Naive B cell (primary cell): ENCODE results near the gene TMPRSS13. TPM values are rescaled to one million over a fixed set of nuclear protein-coding genes. Genes with fewer than 3 reads are reported as not detected.
"Not testable (repeated sequence)": the region's sequence is repeated elsewhere in the genome, so short reads cannot be mapped to it uniquely, and the experiment has no call there.

Experiments
- ATAC-seq, 2 donors: fragments of 150-1000 bp; cut with Tn5 transposase; 2 replicates each; pipeline ENCODE4 v1.10.0; 2021; ENCODE audit warnings: low read depth in 2 of 2, mild to moderate bottlenecking in 2 of 2, moderate library complexity in 2 of 2
- DNase-seq: peaks from one replicate; pipeline ENCODE4 v3.0.0; 2022
- H3K27ac Mint-ChIP-seq, 6 donors: one replicate each; pipeline ENCODE4 v1.8.0; 2020 to 2022; ENCODE audit warnings: mild to moderate bottlenecking in 6 of 6, mixed read lengths in 6 of 6, moderate library complexity in 5 of 6, inconsistent platforms in 2 of 6
- H3K27me3 Mint-ChIP-seq, 3 donors: one replicate each; pipeline ENCODE4 v1.8.0; 2021 to 2022; ENCODE audit warnings: mixed read lengths in 3 of 3, mild to moderate bottlenecking in 1 of 3
- H3K36me3 Mint-ChIP-seq, 2 donors: one replicate each; pipeline ENCODE4 v1.8.0; 2020 to 2022; ENCODE audit warnings: mixed read lengths in 2 of 2, inconsistent platforms in 1 of 2, mild to moderate bottlenecking in 1 of 2
- H3K4me1 Mint-ChIP-seq, 3 donors: one replicate each; pipeline ENCODE4 v1.8.0; 2020 to 2022; ENCODE audit warnings: mixed read lengths in 3 of 3, inconsistent platforms in 1 of 3, mild to moderate bottlenecking in 1 of 3, moderate library complexity in 1 of 3
- H3K4me3 Mint-ChIP-seq, 8 donors: one replicate each; pipeline ENCODE4 v1.8.0; 2020 to 2022; ENCODE audit warnings: mild to moderate bottlenecking in 8 of 8, mixed read lengths in 8 of 8, moderate library complexity in 8 of 8, inconsistent platforms in 2 of 8
- H3K9me3 Mint-ChIP-seq, 7 donors: one replicate each; pipeline ENCODE4 v1.8.0; 2020 to 2022; ENCODE audit warnings: mixed read lengths in 7 of 7, mild to moderate bottlenecking in 5 of 7, inconsistent platforms in 2 of 7, moderate library complexity in 1 of 7
- polyA plus RNA-seq, 6 donors: library from polyadenylated mRNA; unstranded; fragments of 300-500 nt; fragmentation: Illumina TruSeq; gene quantifications; one replicate each; pipeline ENCODE4 v1.2.3, GENCODE V29; 2021; ENCODE audit warnings: low read depth in 6 of 6

TMPRSS13 gene
- polyA plus RNA-seq, 6 donors from 2014 or later = 0.24 to 0.87 (median 0.84) TPM; not detected in 1

GRCh38 chr11:117966908-117967307, 37.7 kb upstream of the TMPRSS13 start:
- Mint-ChIP-seq H3K27me3 (no peaks in the 10 kb centered on the region), H3K36me3 (peaks cover 0 to 2% of the 10 kb centered on the region in 2 donors), H3K9me3 (no peaks in the 10 kb centered on the region), H3K4me1 (peaks cover 21 to 33% (median 22%) of the 10 kb centered on the region in 3 donors), H3K4me3 (no peak overlapping the region), H3K27ac (peak overlapping the region in 4 of 6 donors; percentile 3 to 51 (median 14))
- DNase-seq = no peak
- no peak for ATAC-seq

- Mint-ChIP-seq H3K36me3 (peaks cover 25 to 38% of the 10 kb centered on the region in 2 donors), H3K4me1 (peaks cover 23 to 25% (median 23%) of the 10 kb centered on the region in 3 donors), H3K4me3 (no peak overlapping the region), H3K27me3 (no peaks in the 10 kb centered on the region), H3K27ac (peak overlapping the region in 1 of 6 donors; percentile 44), H3K9me3 (peaks cover 13 to 24% (median 20%) of the 10 kb centered on the region in 7 donors)
- ATAC-seq = no peak
- DNase-seq = no peak
These were observed 33.6 kb upstream of the TMPRSS13 start for GRCh38 chr11:117962826-117963225.

GRCh38 chr11:117961896-117962295, 32.7 kb upstream of the TMPRSS13 start:
- no peak for ATAC-seq
- H3K36me3 Mint-ChIP-seq = peaks cover 34 to 47% of the 10 kb centered on the region in 2 donors
- peaks cover 20 to 25% (median 23%) of the 10 kb centered on the region in 3 donors for H3K4me1 Mint-ChIP-seq
- H3K9me3 Mint-ChIP-seq = peaks cover 21 to 33% (median 28%) of the 10 kb centered on the region in 7 donors
- H3K27me3 Mint-ChIP-seq = no peaks in the 10 kb centered on the region
- H3K4me3 Mint-ChIP-seq = no peak overlapping the region
- peak overlapping the region in 3 of 6 donors; percentile 44 to 75 (median 48) for H3K27ac Mint-ChIP-seq
- no peak for DNase-seq

GRCh38 chr11:117960406-117960805, 31.2 kb upstream of the TMPRSS13 start:
- H3K27ac Mint-ChIP-seq = peak overlapping the region in 1 of 6 donors; percentile 45

GRCh38 chr11:117959438-117960149, 30.4 kb upstream of the TMPRSS13 start:
- Mint-ChIP-seq H3K4me1 (peaks cover 21 to 25% (median 23%) of the 10 kb centered on the region in 3 donors), H3K4me3 (peak overlapping the region in 1 of 8 donors; percentile 12), H3K27ac (peak overlapping the region in 5 of 6 donors; percentile 10 to 87 (median 47)), H3K27me3 (no peaks in the 10 kb centered on the region), H3K9me3 (peaks cover 22 to 37% (median 28%) of the 10 kb centered on the region in 7 donors), H3K36me3 (peaks cover 37 to 59% of the 10 kb centered on the region in 2 donors)
- no peak for DNase-seq
- peak; percentile 42 to 65 for ATAC-seq

More at GRCh38 chr11:117960406-117960805, 31.2 kb upstream of the TMPRSS13 start:
- ATAC-seq (no peak), DNase-seq (no peak)
- no peaks in the 10 kb centered on the region for H3K27me3 Mint-ChIP-seq
- H3K36me3 Mint-ChIP-seq = peaks cover 37 to 59% of the 10 kb centered on the region in 2 donors
- no peak overlapping the region for H3K4me3 Mint-ChIP-seq
- H3K4me1 Mint-ChIP-seq = peaks cover 21 to 25% (median 23%) of the 10 kb centered on the region in 3 donors
- peaks cover 22 to 37% (median 28%) of the 10 kb centered on the region in 7 donors for H3K9me3 Mint-ChIP-seq

- Mint-ChIP-seq H3K27ac (peak overlapping the region in 2 of 6 donors; percentile 27 to 74), H3K4me3 (peak overlapping the region in 1 of 8 donors; percentile 29), H3K4me1 (peaks cover 19 to 25% (median 23%) of the 10 kb centered on the region in 3 donors), H3K36me3 (peaks cover 37 to 59% of the 10 kb centered on the region in 2 donors), H3K9me3 (peaks cover 22 to 37% (median 28%) of the 10 kb centered on the region in 7 donors), H3K27me3 (no peaks in the 10 kb centered on the region)
- DNase-seq = no peak
- no peak for ATAC-seq
These were observed 29.7 kb upstream of the TMPRSS13 start for GRCh38 chr11:117958949-117959348.

GRCh38 chr11:117953024-117953671, 23.9 kb upstream of the TMPRSS13 start:
- Mint-ChIP-seq H3K4me1 (peaks cover 35 to 52% (median 51%) of the 10 kb centered on the region in 3 donors), H3K36me3 (peaks cover 15 to 24% of the 10 kb centered on the region in 2 donors), H3K27ac (peak overlapping the region in 5 of 6 donors; percentile 18 to 82 (median 78)), H3K9me3 (peaks cover 5 to 21% (median 15%) of the 10 kb centered on the region in 7 donors), H3K4me3 (peak overlapping the region; percentile 0 to 85 (median 62)), H3K27me3 (no peaks in the 10 kb centered on the region)
- no peak for DNase-seq
- peak in 1 of 2 donors; percentile 18 for ATAC-seq

GRCh38 chr11:117950993-117951961, 22.1 kb upstream of the TMPRSS13 start:
- peaks cover 0 to 3% (median 0%) of the 10 kb centered on the region in 7 donors for H3K9me3 Mint-ChIP-seq
- H3K36me3 Mint-ChIP-seq = peaks cover 0 to 6% of the 10 kb centered on the region in 2 donors
- no peaks in the 10 kb centered on the region for H3K27me3 Mint-ChIP-seq
- peaks cover 44 to 62% (median 60%) of the 10 kb centered on the region in 3 donors for H3K4me1 Mint-ChIP-seq
- H3K4me3 Mint-ChIP-seq = peak overlapping the region; percentile 46 to 88 (median 80)
- DNase-seq = peak; percentile 63
- peak overlapping the region; percentile 51 to 92 (median 77) for H3K27ac Mint-ChIP-seq
- peak; percentile 76 to 83 for ATAC-seq

- H3K36me3 Mint-ChIP-seq = no peaks in the 10 kb centered on the region
These were observed 21.1 kb upstream of the TMPRSS13 start for GRCh38 chr11:117950301-117950700.

GRCh38 chr11:117949062-117949461, 19.9 kb upstream of the TMPRSS13 start:
- H3K4me3 Mint-ChIP-seq = peak overlapping the region in 1 of 8 donors; percentile 16
- peak overlapping the region in 3 of 6 donors; percentile 66 to 75 (median 74) for H3K27ac Mint-ChIP-seq
- DNase-seq (no peak), ATAC-seq (no peak)
- no peaks in the 10 kb centered on the region for H3K36me3 Mint-ChIP-seq
- peaks cover 40 to 65% (median 60%) of the 10 kb centered on the region in 3 donors for H3K4me1 Mint-ChIP-seq
- H3K9me3 Mint-ChIP-seq = no peaks in the 10 kb centered on the region
- peaks cover 0 to 8% (median 0%) of the 10 kb centered on the region in 3 donors for H3K27me3 Mint-ChIP-seq

More at GRCh38 chr11:117950301-117950700, 21.1 kb upstream of the TMPRSS13 start:
- peak overlapping the region; percentile 46 to 88 (median 80) for H3K4me3 Mint-ChIP-seq
- H3K4me1 Mint-ChIP-seq = peaks cover 40 to 62% (median 60%) of the 10 kb centered on the region in 3 donors
- H3K27me3 Mint-ChIP-seq = no peaks in the 10 kb centered on the region
- no peaks in the 10 kb centered on the region for H3K9me3 Mint-ChIP-seq
- DNase-seq = peak; percentile 43
- peak; percentile 52 for ATAC-seq
- H3K27ac Mint-ChIP-seq = peak overlapping the region; percentile 6 to 92 (median 77)

- not testable (repeated sequence) for ATAC-seq, H3K27me3 Mint-ChIP-seq, H3K36me3 Mint-ChIP-seq, DNase-seq, H3K9me3 Mint-ChIP-seq
- peaks cover 40 to 61% (median 56%) of the 10 kb centered on the region in 3 donors for H3K4me1 Mint-ChIP-seq
- peak overlapping the region in 1 of 6 donors; percentile 66 for H3K27ac Mint-ChIP-seq
- H3K4me3 Mint-ChIP-seq = peak overlapping the region in 1 of 8 donors; percentile 25
These were observed 19.3 kb upstream of the TMPRSS13 start for GRCh38 chr11:117948466-117948865.

- not testable (repeated sequence) for DNase-seq, H3K36me3 Mint-ChIP-seq, ATAC-seq, H3K9me3 Mint-ChIP-seq
- peaks cover 3 to 14% (median 3%) of the 10 kb centered on the region in 3 donors for H3K27me3 Mint-ChIP-seq
- H3K27ac Mint-ChIP-seq = peak overlapping the region in 3 of 6 donors; percentile 47 to 89 (median 68)
- H3K4me3 Mint-ChIP-seq = peak overlapping the region in 1 of 8 donors; percentile 63
- H3K4me1 Mint-ChIP-seq = peaks cover 34 to 54% (median 49%) of the 10 kb centered on the region in 3 donors
These were observed 18.5 kb upstream of the TMPRSS13 start for GRCh38 chr11:117947751-117948150.
